Heart left ventricle (tissue), 13 donors: ENCODE results near the gene CEP350.

Source experiments
- POLR2A ChIP-seq, 2 donors: fragments of 450-650 bp; IDR thresholded peaks; one replicate each; pipeline ENCODE4 v1.6.1; 2017; ENCODE audit warnings: antibody characterized with exemption in 2 of 2, mild to moderate bottlenecking in 2 of 2, moderate library complexity in 2 of 2
- TF ChIP-seq, protein P1 (sequence below), 12 donors: fragments of 200-600 bp; sonication (generic) in 4 of 12; IDR thresholded peaks; one replicate each; pipeline versions ENCODE4 v1.5.0 to v1.8.0; 2018 to 2022; ENCODE audit warnings: antibody characterized with exemption in 12 of 12, mild to moderate bottlenecking in 5 of 12
- donor health status: ischemic (EF 13 %, LVEDD 7.1; RV severe dilation, severe dysfunction).
- donor health status: DM: no; HTN: yes; CAD: no.
- donor health status: DM: no; HTN: no; CAD: no.
- donor health status: ischemic (EF 25% LVEDD 6.9; RV normal size, moderate dysfunction).
- donor health status: ischemic (EF 25% LVEDD 5.7; RV mildly dilated, moderate dysfunction).
- donor health status: ischemic (EF 35%, LVEDD 5.7; RV mildly dilated, moderate dysfunction).
- donor health status: nonischemic (EF 11% LVEDD 7.7; RV severe dilation, severe dysfunction).
- donor health status: DM: yes; HTN: yes; CAD: no.
- donor health status: PGD.
- donor health status: ischemic (EF 29% LVEDD 5.4; RV normal size, mild dysfunction).
- donor health status: nonischemic (EF 23%, LVEDD 6.1; RV moderate dilation, normal function).

DNA sequence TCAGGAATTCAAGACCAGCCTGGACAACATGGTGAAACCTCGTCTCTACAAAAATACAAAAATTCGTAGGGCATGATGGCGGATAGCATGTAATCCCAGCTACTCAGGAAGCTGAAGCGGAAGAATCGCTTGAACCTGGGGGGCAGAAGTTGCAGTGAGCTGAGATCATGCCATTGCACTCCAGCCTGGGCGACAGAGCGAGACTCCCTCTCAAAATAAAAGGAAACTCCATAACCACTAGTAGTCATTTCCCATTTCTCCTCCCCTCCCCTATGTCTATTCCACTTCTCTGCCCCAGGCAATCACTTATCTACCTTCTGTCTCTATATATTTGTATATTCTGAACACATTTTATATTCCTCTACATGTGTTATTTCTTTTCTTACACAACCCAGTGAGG, 4.0 kb upstream of the CEP350 start:
- TF ChIP-seq, protein P1, sequence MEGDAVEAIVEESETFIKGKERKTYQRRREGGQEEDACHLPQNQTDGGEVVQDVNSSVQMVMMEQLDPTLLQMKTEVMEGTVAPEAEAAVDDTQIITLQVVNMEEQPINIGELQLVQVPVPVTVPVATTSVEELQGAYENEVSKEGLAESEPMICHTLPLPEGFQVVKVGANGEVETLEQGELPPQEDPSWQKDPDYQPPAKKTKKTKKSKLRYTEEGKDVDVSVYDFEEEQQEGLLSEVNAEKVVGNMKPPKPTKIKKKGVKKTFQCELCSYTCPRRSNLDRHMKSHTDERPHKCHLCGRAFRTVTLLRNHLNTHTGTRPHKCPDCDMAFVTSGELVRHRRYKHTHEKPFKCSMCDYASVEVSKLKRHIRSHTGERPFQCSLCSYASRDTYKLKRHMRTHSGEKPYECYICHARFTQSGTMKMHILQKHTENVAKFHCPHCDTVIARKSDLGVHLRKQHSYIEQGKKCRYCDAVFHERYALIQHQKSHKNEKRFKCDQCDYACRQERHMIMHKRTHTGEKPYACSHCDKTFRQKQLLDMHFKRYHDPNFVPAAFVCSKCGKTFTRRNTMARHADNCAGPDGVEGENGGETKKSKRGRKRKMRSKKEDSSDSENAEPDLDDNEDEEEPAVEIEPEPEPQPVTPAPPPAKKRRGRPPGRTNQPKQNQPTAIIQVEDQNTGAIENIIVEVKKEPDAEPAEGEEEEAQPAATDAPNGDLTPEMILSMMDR (IDR thresholded peaks at IDR 0.05): no peak
- no peak for TF ChIP-seq POLR2A (IDR thresholded peaks at IDR 0.05)
